WTC11 (cell line): ENCODE data around the gene MCF2L2.

ENCODE experiments used
- CTCF ChIP-seq: fragments of 200-600 bp; IDR thresholded peaks from 2 replicates; pipeline ENCODE4 v1.8.0; 2022; ENCODE audit warnings: antibody characterized with exemption
- NR1H2 ChIP-seq: sonication (generic); formaldehyde crosslinking; IDR thresholded peaks from 2 replicates; pipeline ENCODE4 v1.9.0; 2021; ENCODE audit warnings: mild to moderate bottlenecking, moderate library complexity, missing genetic modification reagents
- NR2C2 ChIP-seq: sonication (generic); formaldehyde crosslinking; IDR thresholded peaks from 2 replicates; pipeline ENCODE4 v1.8.0; 2022; ENCODE audit warnings: mild to moderate bottlenecking, missing genetic modification reagents
- RELA ChIP-seq: sonication (generic); formaldehyde crosslinking; IDR thresholded peaks from 2 replicates; pipeline ENCODE4 v1.8.1; 2022; ENCODE audit warnings: missing genetic modification reagents, mild to moderate bottlenecking, borderline replicate concordance
- TEAD4 ChIP-seq: sonication (generic); formaldehyde crosslinking; IDR thresholded peaks from 2 replicates; pipeline ENCODE4 v1.8.0; 2022; ENCODE audit warnings: mild to moderate bottlenecking, missing genetic modification reagents
- USF2 ChIP-seq: sonication (generic); formaldehyde crosslinking; IDR thresholded peaks from 2 replicates; pipeline ENCODE4 v1.8.1; 2023; ENCODE audit warnings: mild to moderate bottlenecking, missing genetic modification reagents, moderate library complexity
- ZBTB21 ChIP-seq: sonication (generic); formaldehyde crosslinking; IDR thresholded peaks from 2 replicates; pipeline ENCODE4 v1.8.1; 2023; ENCODE audit warnings: mild to moderate bottlenecking, missing genetic modification reagents, borderline replicate concordance

GRCh38 chr3:183153210-183153950 lies 275.0 kb downstream of the MCF2L2 start:
- TF ChIP-seq CTCF, result no peak
- no peak for TF ChIP-seq TEAD4 (CRISPR knock-in tag)
- TF ChIP-seq RELA (CRISPR knock-in tag), result no peak
- no peak for TF ChIP-seq NR2C2 (CRISPR knock-in tag)
- TF ChIP-seq USF2 (CRISPR knock-in tag), result no peak
- no peak for TF ChIP-seq ZBTB21 (CRISPR knock-in tag)
- TF ChIP-seq NR1H2 (CRISPR knock-in tag), result no peak
